22Rv1 (cell line): ENCODE results near the gene IQSEC3.

Experiments used
- H3K27ac ChIP-seq: fragments of 450-650 bp; 2 replicates; pipeline ENCODE4 v1.5.1; 2017
- ZFX ChIP-seq: fragments of 450-650 bp; IDR thresholded peaks from 2 replicates; pipeline ENCODE4 v1.6.1; 2017; ENCODE audit warnings: antibody characterized with exemption, borderline replicate concordance
- TF ChIP-seq, protein P1 (sequence below): fragments of 450-650 bp; IDR thresholded peaks from 2 replicates; pipeline ENCODE4 v1.5.1; 2017; ENCODE audit warnings: mild to moderate bottlenecking

The IQSEC3 gene

DNA sequence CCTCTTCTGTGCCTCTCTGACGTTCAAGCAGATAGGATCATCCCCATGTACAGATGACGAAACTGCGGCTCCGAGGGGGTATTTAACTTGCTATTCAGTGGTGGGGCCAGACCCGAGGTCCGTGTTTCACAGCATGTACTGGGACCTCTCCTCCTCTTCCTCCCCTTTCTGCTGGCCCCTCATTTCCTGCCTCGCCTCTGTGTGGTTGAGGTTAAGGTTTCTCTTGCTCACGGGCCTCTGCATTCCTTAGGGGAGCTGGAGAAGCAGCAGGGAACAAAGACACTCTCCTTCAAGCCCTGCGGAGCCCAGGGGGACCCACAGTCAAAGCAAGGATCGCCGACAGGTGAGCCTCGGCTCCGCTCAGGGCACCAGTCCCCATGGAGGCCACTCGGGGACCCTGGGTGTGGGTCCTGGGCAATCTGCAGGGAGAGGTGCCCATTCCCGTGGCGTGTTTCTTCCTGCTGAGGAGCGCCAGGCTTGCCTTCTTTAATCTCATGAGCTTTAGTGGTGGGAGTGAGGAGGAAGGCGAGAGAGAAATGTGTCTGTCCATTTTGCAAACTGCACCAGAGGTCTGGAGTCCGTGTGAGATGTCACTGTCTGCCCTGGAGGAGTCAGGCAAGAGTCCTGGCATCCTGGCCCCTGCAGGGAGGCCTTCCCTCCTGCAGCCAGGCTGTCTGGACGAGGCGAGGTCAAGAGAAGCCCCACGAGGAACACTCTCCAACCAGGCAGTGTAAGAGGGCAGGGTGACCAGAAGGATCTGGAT, 102.4 kb downstream of the IQSEC3 start:
- no peak for TF ChIP-seq ZFX
- TF ChIP-seq, protein P1, sequence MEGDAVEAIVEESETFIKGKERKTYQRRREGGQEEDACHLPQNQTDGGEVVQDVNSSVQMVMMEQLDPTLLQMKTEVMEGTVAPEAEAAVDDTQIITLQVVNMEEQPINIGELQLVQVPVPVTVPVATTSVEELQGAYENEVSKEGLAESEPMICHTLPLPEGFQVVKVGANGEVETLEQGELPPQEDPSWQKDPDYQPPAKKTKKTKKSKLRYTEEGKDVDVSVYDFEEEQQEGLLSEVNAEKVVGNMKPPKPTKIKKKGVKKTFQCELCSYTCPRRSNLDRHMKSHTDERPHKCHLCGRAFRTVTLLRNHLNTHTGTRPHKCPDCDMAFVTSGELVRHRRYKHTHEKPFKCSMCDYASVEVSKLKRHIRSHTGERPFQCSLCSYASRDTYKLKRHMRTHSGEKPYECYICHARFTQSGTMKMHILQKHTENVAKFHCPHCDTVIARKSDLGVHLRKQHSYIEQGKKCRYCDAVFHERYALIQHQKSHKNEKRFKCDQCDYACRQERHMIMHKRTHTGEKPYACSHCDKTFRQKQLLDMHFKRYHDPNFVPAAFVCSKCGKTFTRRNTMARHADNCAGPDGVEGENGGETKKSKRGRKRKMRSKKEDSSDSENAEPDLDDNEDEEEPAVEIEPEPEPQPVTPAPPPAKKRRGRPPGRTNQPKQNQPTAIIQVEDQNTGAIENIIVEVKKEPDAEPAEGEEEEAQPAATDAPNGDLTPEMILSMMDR, result no peak
- no peak overlapping the region for H3K27ac ChIP-seq

DNA sequence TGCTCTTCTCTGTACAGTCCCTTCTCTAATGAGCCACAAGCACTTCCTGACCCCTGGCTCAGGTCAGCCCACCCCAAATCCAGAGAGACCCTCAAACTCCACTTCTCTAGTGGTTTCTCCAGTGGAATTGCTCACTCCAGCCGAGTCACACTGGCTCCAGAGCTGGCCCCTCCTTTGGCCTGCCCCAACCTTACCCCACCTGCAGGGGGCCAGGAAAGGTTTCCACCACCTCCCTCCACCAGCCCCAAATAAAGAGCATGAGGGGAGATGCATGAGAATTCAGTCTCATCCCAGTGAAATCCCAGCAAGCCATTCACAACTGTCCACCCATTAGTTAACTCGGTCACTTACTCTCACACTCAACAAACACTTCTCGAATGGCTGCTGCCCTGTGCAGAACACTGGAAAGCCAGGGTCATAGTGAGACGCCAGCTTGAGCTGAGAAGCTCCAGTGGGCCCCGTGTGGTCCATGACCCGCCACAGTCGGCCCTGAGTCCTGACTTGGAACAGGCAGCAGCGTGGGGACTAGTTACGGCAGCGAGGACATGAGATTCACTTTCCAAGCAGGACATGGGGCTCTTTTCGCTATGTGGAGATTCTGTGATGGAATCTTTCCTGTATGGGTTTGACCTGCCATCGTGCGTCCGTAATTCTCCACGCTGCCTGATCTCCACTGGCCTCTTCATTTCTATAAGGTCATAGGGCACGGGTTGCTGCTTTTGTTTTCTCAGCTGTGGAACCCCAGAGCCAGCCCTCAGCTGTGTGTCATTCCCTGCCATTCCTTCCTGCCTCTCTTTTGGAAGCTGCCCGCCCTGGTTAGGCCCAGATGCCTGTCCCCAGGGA, 103.2 kb downstream of the IQSEC3 start:
- TF ChIP-seq ZFX, result no peak
- TF ChIP-seq, protein P1, result peak; percentile 19; the same call in 1 of the 2 replicates
- H3K27ac ChIP-seq, result no peak overlapping the region

DNA sequence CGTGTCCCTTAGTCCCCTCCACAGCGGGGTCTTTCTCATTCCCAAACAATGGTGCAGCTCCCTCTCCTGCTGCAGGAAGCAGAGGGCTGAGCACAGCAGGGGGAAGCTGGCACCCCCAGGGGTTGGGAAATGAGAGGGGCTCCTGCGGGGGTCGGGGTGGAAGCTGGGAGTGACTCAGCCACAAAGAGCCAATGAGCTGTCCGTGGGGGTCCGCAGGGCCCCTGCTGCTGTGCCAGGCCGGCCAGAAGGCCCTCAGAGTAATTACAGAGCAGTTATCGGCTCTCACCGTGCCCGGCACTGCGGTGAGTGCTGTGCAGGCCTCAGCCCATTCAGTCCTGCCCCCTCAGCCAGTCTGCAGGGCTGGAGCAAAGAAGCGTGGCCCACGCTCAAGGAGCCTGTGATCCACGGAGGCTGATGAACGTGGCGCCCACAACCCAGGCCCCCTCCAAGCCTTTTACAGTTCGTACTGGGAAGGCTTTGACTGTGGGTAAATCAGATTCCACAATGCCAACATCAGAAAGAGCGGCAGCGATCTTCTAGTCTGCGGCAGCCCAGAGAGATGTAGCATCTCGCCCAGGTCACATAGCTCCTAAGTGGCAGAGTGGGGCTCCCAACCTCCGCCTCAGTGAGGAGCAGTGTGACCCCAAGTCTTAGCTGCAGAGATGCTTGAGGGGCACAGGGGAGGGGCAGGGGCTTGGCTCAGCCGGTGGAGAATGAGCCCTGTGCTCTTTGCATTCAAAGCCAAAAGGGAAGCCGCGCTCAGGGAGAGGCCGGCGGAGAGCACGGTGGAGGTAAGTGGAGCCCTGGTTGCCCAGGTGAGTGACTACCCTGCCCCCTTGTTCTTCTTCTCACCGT, 104.0 kb downstream of the IQSEC3 start:
- no peak overlapping the region for H3K27ac ChIP-seq
- TF ChIP-seq, protein P1, result no peak
- TF ChIP-seq ZFX, result no peak

DNA sequence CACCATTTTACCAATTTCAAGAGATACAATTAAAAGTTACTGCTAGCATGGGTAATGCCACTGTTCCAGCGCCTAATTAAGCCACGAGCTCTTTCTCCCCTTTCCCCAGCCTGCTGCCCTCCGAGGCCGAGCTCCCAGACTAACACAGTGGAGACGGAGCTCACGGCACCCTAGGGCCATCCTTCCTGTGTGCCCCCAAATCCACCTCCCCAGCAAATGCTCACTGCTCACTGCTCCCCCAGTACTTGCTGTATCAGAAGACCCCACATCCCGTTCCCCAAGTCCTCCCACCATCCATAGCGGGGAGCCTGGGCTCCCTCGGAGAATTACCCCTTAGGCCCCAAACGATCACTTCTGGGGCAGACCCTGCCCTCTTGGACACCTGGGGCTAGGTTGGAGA, 104.7 kb downstream of the IQSEC3 start:
- H3K27ac ChIP-seq, result no peak overlapping the region
- no peak for TF ChIP-seq ZFX
- TF ChIP-seq, protein P1, result no peak

DNA sequence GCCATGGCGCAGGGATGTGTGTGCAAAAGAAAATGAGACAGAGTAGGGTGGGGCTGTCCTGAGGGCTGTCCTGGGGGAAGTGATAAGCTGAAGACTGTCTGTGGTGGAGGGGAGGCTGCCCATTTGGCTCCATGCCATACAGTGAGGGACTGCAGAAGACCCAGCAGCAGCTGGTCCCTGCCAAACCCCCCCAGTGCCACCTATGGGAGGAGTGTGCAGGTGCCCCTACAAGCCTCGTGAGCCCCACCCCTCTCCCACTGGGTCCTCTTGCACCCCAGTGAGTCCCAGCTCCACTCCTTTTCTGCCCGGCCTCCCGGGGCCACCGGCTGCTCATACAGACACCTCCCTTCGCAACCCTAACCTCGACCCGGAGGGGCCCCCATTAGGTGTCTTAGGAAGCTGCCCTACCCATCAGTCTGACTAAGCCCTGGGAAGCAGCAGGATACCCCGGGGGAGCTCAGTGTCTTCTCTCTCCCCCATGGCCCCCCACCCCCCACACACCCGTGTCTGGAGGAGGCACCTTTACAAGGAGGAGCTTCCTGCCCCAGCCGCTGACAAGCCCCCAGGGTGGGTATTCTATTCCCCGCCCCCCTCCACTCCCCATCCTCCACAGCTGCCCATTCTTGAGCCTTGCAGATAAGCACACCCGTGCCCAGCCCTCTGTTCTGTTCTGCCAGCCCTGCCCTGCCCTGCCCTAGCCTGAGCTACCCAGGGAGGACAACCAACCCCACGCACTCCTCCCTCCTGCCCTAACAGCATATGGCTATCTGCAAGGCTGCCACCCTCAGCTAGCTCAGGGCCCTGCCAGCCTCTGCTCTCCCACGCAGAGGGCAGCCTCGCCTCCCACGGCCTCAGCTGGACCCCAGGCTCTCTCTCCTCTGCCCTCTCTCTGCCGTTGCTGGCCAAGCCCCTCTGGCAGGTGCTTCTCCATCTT, 105.4 kb downstream of the IQSEC3 start:
- H3K27ac ChIP-seq, result no peak overlapping the region
- no peak for TF ChIP-seq ZFX
- TF ChIP-seq, protein P1, result no peak

DNA sequence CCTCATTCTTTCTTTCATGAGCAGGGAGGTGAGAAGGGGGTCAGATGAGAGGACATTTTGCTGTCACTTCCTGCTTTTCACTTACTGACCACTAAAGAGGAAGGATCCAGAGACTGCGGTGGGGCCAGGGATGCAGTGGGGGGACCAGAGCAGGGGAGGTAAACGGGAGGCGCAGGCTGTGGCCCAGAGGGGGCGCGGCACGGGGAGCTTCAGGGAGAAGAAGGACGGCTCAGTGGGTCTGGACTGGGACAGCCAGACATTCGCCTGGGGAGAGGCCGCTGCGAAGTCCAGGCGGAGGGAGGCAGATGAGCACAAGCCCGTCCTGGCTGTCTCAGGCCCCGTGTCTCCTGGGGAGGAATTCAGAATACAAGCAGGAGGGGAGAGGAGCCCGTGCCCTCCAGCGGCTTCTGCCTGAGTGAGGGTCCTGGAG, 106.2 kb downstream of the IQSEC3 start:
- H3K27ac ChIP-seq, result no peak overlapping the region
- TF ChIP-seq ZFX, result no peak
- TF ChIP-seq, protein P1, result no peak
